Measurements from ENCODE around the gene AMH. TPM values are rescaled to one million over a fixed set of nuclear protein-coding genes. Genes with fewer than 3 reads are reported as not detected.

The AMH gene
- total and polyA plus RNA-seq, 2 of the 13 experiments (the other 11 are each of a cell fraction or from before 2014, with no cell fraction given): 0.03 to 0.18 TPM

GRCh38 chr19:2210987-2211740 is 38.0 kb upstream of the AMH start:
- POLR2A ChIA-PET: no interaction called here
- intact Hi-C loops (cut with micrococcal nuclease; ENCODE audit: unreplicated experiment): no loop called here
- H3K27ac ChIP-seq (ENCODE audit: extremely low read length, insufficient read depth, low read length): peak overlapping the region; percentile 77
- no peak for FAIRE-seq
- ATAC-seq: no peak
- TF ChIP-seq ZIK1 (CRISPR knock-in tag; IDR thresholded peaks at IDR 0.05; ENCODE audit: borderline replicate concordance, low read depth): no peak
- no peak for TF ChIP-seq PHF5A (CRISPR knock-in tag; IDR thresholded peaks at IDR 0.05; ENCODE audit: low read depth, unreplicated experiment)
- no peak for TF ChIP-seq ZBTB26 (CRISPR knock-in tag; IDR thresholded peaks at IDR 0.05; ENCODE audit: borderline replicate concordance)
- TF ChIP-seq RORA (CRISPR knock-in tag; IDR thresholded peaks at IDR 0.05): no peak
- TF ChIP-seq SSRP1 (CRISPR knock-in tag; IDR thresholded peaks at IDR 0.05): no peak
- peak; percentile 75 for TF ChIP-seq RBM22 (optimal IDR thresholded peaks at IDR 0.05; ENCODE audit: low read length)
- TF ChIP-seq KDM3A (CRISPR knock-in tag; IDR thresholded peaks at IDR 0.05; ENCODE audit: low read depth): no peak
- TF ChIP-seq ZFP62 (CRISPR knock-in tag; IDR thresholded peaks at IDR 0.05): no peak
- H4K20me1 ChIP-seq (ENCODE audit: insufficient read depth, low read length): no peaks in the 10 kb centered on the region
- H3K4me3 ChIP-seq (replicated peaks in 1 of 3; ENCODE audit: insufficient read depth in 1 of 3, low read depth in 2 of 3, low read length in 3 of 3): no peak overlapping the region
- no peaks in the 10 kb centered on the region for H3K27me3 ChIP-seq (ENCODE audit: control insufficient read depth in 1 of 2, insufficient read depth in 2 of 2, low read length in 2 of 2)
- peaks cover 27% of the 10 kb centered on the region for H3K4me1 ChIP-seq (ENCODE audit: insufficient read depth, low read length)
- CTCF ChIA-PET (ENCODE audit: low intra/inter-chr PET ratio, low total read pairs): no interaction called here
- 99% methylated on average over 26 of the region's 33 CpGs for WGBS (ENCODE audit: low lambda C conversion rate)
- H2AFZ ChIP-seq (ENCODE audit: low read length): no peak overlapping the region
- H3K79me2 ChIP-seq (ENCODE audit: insufficient read depth, low read length): peaks cover 4% of the 10 kb centered on the region
- H3K36me3 ChIP-seq (replicated peaks in 1 of 2; ENCODE audit: control insufficient read depth in 1 of 2, insufficient read depth in 2 of 2, low read length in 2 of 2): peaks cover 46 to 84% of the 10 kb centered on the region in 2 experiments
- in situ Hi-C loops (cut with HindIII; ENCODE audit: extremely low pct_ligation_motif_present, low pct_unique_long_range_greater_than_20kb): loop anchor here (5.0 kb wide), 1 partner anchor 39 kb away; no protein-coding TSS in a partner anchor
- no peak overlapping the region for H3K4me2 ChIP-seq (ENCODE audit: low read depth, low read length)
- H3K9me3 ChIP-seq (ENCODE audit: low read length): no peaks in the 10 kb centered on the region
- DNase-seq (ENCODE audit: low spot score): no peak
- no peak overlapping the region for H3K9ac ChIP-seq (ENCODE audit: insufficient read depth, low read depth, low read length)
- BruUV-seq (replicated peaks): no TSS peak

Data from HepG2 (cell line).